K562 (cell line): Measurements from ENCODE around the gene STX3. TPM values are rescaled to one million over a fixed set of nuclear protein-coding genes. Genes with fewer than 3 reads are reported as not detected.
A peak's percentile ranks its signal among the peaks of the same experiment; 100 is the strongest.

ENCODE experiments used
- ATF3 ChIP-seq, 2 experiments: fragments of 450-650 bp in 1 of 2; sonication (generic) in 1 of 2; formaldehyde crosslinking in 1 of 2; IDR thresholded peaks in 1 of 2; conservative IDR thresholded peaks in 1 of 2; 2 replicates each; pipeline versions ENCODE4 v1.6.1 to v1.8.1; 2016 to 2023; ENCODE audit warnings: mild to moderate bottlenecking in 2 of 2, moderate library complexity in 2 of 2, inconsistent platforms in 1 of 2, missing genetic modification reagents in 1 of 2
- BMI1 ChIP-seq: fragments of 150-350 bp; IDR thresholded peaks from 2 replicates; pipeline ENCODE4 v1.6.1; 2014; ENCODE audit warnings: low read length
- CBX5 ChIP-seq: IDR thresholded peaks from 2 replicates; pipeline ENCODE4 v1.6.1; 2014; ENCODE audit warnings: low read depth, borderline replicate concordance
- CEBPG ChIP-seq, 3 experiments: fragments of 200-800 bp in 1 of 3; sonication (Bioruptor generic) in 1 of 3; sonication (generic) in 1 of 3; formaldehyde crosslinking in 1 of 3; IDR thresholded peaks in 2 of 3; conservative IDR thresholded peaks in 1 of 3; 2 replicates each; pipeline versions ENCODE4 v1.6.1 to v1.8.0; 2016 to 2022; ENCODE audit warnings: missing compliant biosample characterization in 2 of 3, missing genetic modification characterization in 2 of 3, mild to moderate bottlenecking in 1 of 3, missing genetic modification reagents in 1 of 3
- ETV1 ChIP-seq: fragments of 450-650 bp; conservative IDR thresholded peaks from 2 replicates; pipeline ENCODE4 v1.6.1; 2016; ENCODE audit warnings: missing genetic modification characterization, control low read depth, low read depth, missing compliant biosample characterization
- FOS ChIP-seq: IDR thresholded peaks from 3 replicates; pipeline ENCODE4 v1.6.1; 2011; ENCODE audit not compliant: insufficient read length; ENCODE audit errors: extremely low read depth
- GABPB2 ChIP-seq: fragments of 250-450 bp; sonication (Bioruptor Pico); conservative IDR thresholded peaks from 2 replicates; pipeline ENCODE4 v1.5.1; 2021; ENCODE audit warnings: mild to moderate bottlenecking
- HNRNPUL1 ChIP-seq: fragments of 200-400 bp; formaldehyde crosslinking; IDR thresholded peaks from 2 replicates; pipeline ENCODE4 v1.6.1; 2017; ENCODE audit warnings: low read length
- IRF2 ChIP-seq: sonication (generic); formaldehyde crosslinking; IDR thresholded peaks from 2 replicates; pipeline ENCODE4 v1.8.1; 2022; ENCODE audit warnings: mild to moderate bottlenecking, missing genetic modification reagents
- IRF9 ChIP-seq: fragments of 450-650 bp; IDR thresholded peaks from 2 replicates; pipeline ENCODE4 v1.6.1; 2016; ENCODE audit warnings: missing biosample characterization, missing genetic modification characterization
- MCM2 ChIP-seq: fragments of 450-650 bp; IDR thresholded peaks from 2 replicates; pipeline ENCODE4 v1.6.1; 2017; ENCODE audit warnings: low read depth, mild to moderate bottlenecking
- NFE2 ChIP-seq: IDR thresholded peaks from 2 replicates; pipeline ENCODE4 v1.6.1; 2014; ENCODE audit warnings: antibody characterized with exemption, low read depth
- NFYB ChIP-seq: IDR thresholded peaks from 2 replicates; pipeline ENCODE4 v1.6.1; 2011; ENCODE audit warnings: mild to moderate bottlenecking, moderate library complexity; ENCODE audit not compliant: insufficient read length; ENCODE audit errors: extremely low read depth
- PHB2 ChIP-seq: fragments of 450-650 bp; IDR thresholded peaks from 2 replicates; pipeline ENCODE4 v1.6.1; 2017; ENCODE audit warnings: low read depth
- POLR2AphosphoS5 ChIP-seq: IDR thresholded peaks from 2 replicates; pipeline ENCODE4 v1.6.1; 2011; ENCODE audit warnings: mild to moderate bottlenecking, low read depth, low read length, moderate library complexity; ENCODE audit not compliant: control insufficient read depth, insufficient read depth
- POLR3A ChIP-seq: IDR thresholded peaks from 2 replicates; pipeline ENCODE4 v1.6.1; 2011; ENCODE audit warnings: borderline replicate concordance, mild to moderate bottlenecking, moderate library complexity; ENCODE audit not compliant: insufficient read length, insufficient read depth; ENCODE audit errors: extremely low read depth
- RCOR1 ChIP-seq, 2 experiments: IDR thresholded peaks; 2 replicates each; pipeline ENCODE4 v1.6.1; 2012; ENCODE audit warnings: low read depth in 2 of 2, low read length in 2 of 2, borderline replicate concordance in 1 of 2, improper control_type of control experiment in 1 of 2
- SAFB ChIP-seq: fragments of 200-400 bp; formaldehyde crosslinking; IDR thresholded peaks from 2 replicates; pipeline ENCODE4 v1.6.1; 2017; ENCODE audit warnings: low read depth, low read length, borderline replicate concordance
- SETDB1 ChIP-seq: IDR thresholded peaks from one replicate; pipeline ENCODE4 v1.6.1; 2012; ENCODE audit warnings: low read length, control low read depth, inconsistent platforms
- TAF1 ChIP-seq: IDR thresholded peaks from 2 replicates; pipeline ENCODE4 v1.6.1; 2011; ENCODE audit warnings: mild to moderate bottlenecking, low read length, moderate library complexity; ENCODE audit not compliant: insufficient read depth, control insufficient read depth, severe bottlenecking; ENCODE audit errors: extremely low read depth
- ZBTB43 ChIP-seq: sonication (generic); formaldehyde crosslinking; IDR thresholded peaks from 2 replicates; pipeline ENCODE4 v1.8.0; 2023; ENCODE audit warnings: mild to moderate bottlenecking, missing genetic modification reagents
- ZFX ChIP-seq: sonication (generic); formaldehyde crosslinking; IDR thresholded peaks from 2 replicates; pipeline ENCODE4 v1.8.0; 2022; ENCODE audit warnings: mild to moderate bottlenecking, missing genetic modification reagents, moderate library complexity
- ZNF408 ChIP-seq: fragments of 250-450 bp; sonication (Bioruptor Pico); IDR thresholded peaks from 2 replicates; pipeline ENCODE4 v1.4.0; 2020; ENCODE audit warnings: low read depth, mild to moderate bottlenecking, moderate library complexity
- ZNF644 ChIP-seq: fragments of 200-800 bp; sonication (Bioruptor generic); IDR thresholded peaks from 2 replicates; pipeline ENCODE4 v1.6.1; 2016; ENCODE audit warnings: low read depth, missing genetic modification characterization, missing compliant biosample characterization
- polyA plus RNA-seq, 8 experiments: library from polyadenylated mRNA; depleted of rRNA in 4 of 8; stranded (reverse) in 5 of 8; unstranded in 3 of 8; fragments of >200 nt; fragmentation: Nextera tagmentation in 2 of 8; fragmentation: Illumina TruSeq in 1 of 8; extraction: Ambion mirVana in 2 of 8; extraction: Trizol in 1 of 8; gene quantifications; 2 replicates each; pipeline versions ENCODE4 v1.2.1 to v1.2.3, GENCODE V29; 2011 to 2014; ENCODE audit warnings: inconsistent platforms in 1 of 8, missing spikeins in 1 of 8
- total RNA-seq, 7 experiments: library from RNA; depleted of rRNA in 6 of 7; stranded (reverse); fragments of >200 nt in 6 of 7; fragmentation: Illumina TruSeq in 2 of 7; extraction: Trizol in 2 of 7; gene quantifications; 2 replicates each; pipeline versions ENCODE4 v1.2.1 to v1.2.3, GENCODE V29; 2011 to 2021; ENCODE audit warnings: low replicate concordance in 1 of 7

The STX3 gene
- total and polyA plus RNA-seq, 9 of the 15 experiments (the other 6 are each of a cell fraction or from before 2014, with no cell fraction given), result 12.0 to 91.6 (median 48.7) TPM

DNA sequence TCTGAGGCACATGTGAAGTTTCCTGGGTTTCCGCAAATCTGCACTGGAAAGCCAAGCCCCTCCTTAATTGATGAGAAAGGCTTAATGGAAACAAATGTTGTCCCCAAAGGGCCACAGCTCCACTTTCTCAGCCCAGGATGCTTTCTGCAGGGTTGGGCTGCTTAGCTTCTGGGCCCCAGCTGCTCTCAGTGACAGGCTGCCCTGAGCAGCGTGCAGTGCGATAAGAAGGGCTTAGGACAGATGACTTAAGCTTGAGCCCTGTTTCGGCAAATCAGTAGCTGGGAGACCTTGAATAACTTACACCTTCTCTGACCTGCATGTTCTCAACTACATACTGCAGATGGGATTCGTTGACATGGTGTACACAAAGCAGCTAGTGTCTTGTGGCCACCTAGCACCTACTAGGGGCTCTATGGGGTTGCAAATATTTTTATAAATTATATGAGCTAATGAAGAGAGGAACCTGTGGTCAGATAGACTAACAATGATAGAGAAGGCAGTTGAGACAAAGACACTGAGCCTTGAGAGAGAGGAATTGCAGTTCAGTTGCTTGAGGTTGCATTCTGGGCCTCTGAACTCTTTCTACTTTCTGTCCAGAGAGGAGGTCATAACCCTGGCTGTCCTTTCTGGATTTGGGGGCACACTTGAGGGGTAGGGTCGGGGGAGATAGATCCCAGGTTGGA lies 11.5 kb downstream of the STX3 start (continued):
- TF ChIP-seq ATF3 (IDR thresholded peaks at IDR 0.05) (no peak; the same call in 1 of the 2 replicates), ATF3 (CRISPR knock-in tag; conservative IDR thresholded peaks at IDR 0.05) (no peak), ZBTB43 (no peak), GABPB2 (CRISPR knock-in tag) (no peak), RCOR1 (IDR thresholded peaks at IDR 0.05; ENCODE audit: borderline replicate concordance in 1 of 2, low read depth in 2 of 2, low read length in 2 of 2) (peak in 1 of 2 experiments; percentile 72; a peak in 3 of 4 replicates), CBX5 (no peak), ZFX (CRISPR knock-in tag) (no peak), PHB2 (no peak), NFYB (no peak), BMI1 (no peak), FOS (no peak), ZNF408 (CRISPR knock-in tag) (no peak), POLR3A (no peak), ZNF644 (tag) (no peak), IRF9 (tag) (no peak), CEBPG (CRISPR knock-in tag; IDR thresholded peaks at IDR 0.05) (0 out of 2 replicates have a peak, but pooled peaks have one; percentile 47), CEBPG (tag; conservative IDR thresholded peaks at IDR 0.05 in 1 of 2, IDR thresholded peaks at IDR 0.05 in 1 of 2) (no peak), IRF2 (CRISPR knock-in tag) (no peak), TAF1 (no peak), SAFB (no peak), SETDB1 (no peak), NFE2 (0 out of 2 replicates have a peak, but pooled peaks have one; percentile 1), ETV1 (tag) (no peak), MCM2 (no peak), POLR2AphosphoS5 (peak; percentile 63; the same call in 1 of the 2 replicates), HNRNPUL1 (no peak)
